GM21360 (cell line): ENCODE results near the gene RANBP2.

Experiments
- ATAC-seq: cut with Tn5 transposase; IDR thresholded peaks from one replicate; pipeline ENCODE4 v1.9.1; 2021; ENCODE audit warnings: mild to moderate bottlenecking, moderate library complexity; ENCODE audit not compliant: unreplicated experiment

The RANBP2 gene

GRCh38 chr2:108834620-108835019 lies 115.3 kb downstream of the RANBP2 start:
- no peak for ATAC-seq

- no peak for ATAC-seq
These were observed 115.8 kb downstream of the RANBP2 start for GRCh38 chr2:108835040-108835439.
